GM18498 (cell line): ENCODE data around the gene MRPL38.
"Not testable (repeated sequence)": the region's sequence is repeated elsewhere in the genome, so short reads cannot be mapped to it uniquely, and the experiment has no call there.

Experiments used
- ATAC-seq: cut with Tn5 transposase; IDR thresholded peaks from one replicate; pipeline ENCODE4 v1.9.1; 2021; ENCODE audit warnings: mild to moderate bottlenecking, moderate library complexity; ENCODE audit not compliant: unreplicated experiment

The MRPL38 gene

DNA sequence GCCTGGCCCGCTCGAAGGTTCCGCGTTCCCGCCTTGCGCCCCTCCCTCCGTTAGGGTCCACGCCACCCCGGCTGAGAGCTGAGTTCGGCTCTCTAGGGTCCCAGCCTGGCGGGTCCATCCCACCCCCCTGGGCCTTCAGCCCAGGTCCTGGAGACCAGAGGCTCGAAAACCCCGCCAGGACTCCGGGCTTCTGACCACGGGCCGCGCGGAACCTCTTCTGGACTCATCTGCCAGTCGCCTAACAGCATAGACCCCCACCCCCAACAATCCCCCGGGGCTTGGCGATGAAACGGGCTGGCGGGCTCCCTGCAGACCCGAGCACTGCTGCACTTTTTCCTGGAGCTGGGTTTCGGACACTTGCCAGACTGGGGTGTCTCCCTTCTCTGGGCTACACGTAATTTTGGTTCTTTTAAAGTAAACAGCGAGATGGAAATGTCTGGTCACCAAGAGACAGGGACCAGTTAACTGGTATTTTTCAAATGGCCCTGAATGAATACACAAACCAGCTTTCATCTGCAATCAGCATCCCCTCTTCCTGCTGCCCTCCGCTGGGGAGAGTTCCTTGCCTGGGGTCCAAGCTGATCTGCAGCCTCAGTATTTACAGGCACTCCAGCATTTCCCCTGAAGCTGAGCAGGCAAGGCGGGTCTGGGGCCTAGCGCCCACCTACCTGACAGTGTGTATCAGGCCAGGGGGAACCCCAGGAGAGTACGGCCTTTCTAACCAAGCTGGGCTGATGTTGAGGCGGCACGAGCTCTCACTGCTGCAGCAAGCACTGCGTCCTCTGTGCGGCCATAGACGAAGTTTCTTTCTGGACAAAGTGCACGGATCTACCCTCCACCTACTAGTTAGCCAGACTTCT lies 7.3 kb downstream of the MRPL38 start:
- no peak for ATAC-seq

DNA sequence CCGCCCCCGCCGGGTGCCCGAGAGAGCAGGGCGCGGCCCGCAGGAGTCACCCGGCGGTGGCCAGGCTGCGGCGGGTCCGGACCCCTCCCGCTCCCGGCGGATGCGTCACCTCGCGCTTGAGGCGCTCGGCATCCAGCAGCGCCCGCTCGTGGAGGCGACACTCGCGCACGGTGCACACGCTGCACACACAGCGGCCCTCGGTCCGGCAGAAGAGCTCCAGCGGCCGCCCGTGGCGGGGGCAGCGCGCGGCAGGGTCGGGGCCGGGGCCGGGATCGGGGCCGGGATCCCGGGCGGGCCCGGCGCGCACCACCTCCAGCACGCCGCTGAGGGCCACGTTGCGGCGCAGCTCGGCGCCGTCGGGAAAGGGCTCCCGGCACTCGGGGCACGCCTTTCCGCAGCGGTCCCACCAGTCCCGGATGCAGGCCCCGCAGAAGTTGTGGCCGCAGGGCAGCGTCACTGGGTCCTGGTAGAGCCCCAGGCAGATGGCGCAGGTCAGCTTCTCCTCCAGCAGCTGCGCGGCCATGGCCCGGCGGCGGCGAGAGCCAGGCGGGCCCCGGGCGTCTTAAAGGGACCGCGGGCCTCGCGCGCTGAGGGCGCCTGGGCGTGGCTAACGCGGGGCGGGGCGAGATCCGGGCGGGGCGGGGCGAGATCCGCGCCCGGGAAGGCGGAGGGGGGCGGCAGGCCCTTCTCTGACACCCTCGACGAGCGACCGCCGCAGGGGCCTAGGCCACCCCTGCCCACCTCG lies 8.1 kb downstream of the MRPL38 start, which contains the start of gene TRIM65:
Gene TRIM65, minus strand, starts transcription at position 537 of the 745 bp plus-strand sequence. Its CDS starts 14 bp downstream, at position 523.
- ATAC-seq: peak; percentile 73

DNA sequence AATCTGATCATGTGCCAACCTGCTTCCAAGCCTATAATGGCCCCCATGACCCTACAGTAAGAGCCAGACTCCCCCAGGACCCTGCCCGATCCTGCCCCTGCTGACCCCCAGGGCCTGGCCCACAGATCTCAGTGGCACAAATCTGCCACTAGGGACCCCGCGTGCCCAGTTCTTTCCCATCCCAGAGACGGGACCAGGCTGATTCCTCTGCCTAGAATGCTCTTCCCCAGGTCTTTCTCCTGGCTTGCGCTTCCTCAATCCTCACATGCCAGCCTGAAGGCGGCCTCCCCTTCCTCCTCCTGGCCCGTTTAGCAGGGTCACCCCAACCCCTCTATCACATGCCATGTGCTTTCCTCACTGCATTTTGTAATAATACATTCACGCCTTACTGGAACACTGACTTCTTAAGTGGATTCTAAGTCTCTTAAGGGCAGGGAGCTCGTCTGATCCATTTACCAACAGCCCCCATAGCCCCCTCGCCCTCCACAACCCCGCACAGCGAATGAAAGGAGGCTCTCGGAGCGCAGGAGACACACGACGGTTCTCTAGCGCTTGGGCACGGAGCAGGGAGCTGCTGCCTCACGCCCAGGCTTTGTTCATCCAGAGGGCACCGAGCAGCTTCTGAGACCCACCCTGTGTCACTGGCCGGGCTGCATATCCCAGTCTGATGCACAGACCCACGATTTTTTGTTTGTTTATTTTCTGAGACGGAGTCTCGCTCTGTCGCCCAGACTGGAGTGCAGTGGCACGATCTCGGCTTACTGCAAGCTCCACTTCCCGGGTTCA lies 9.1 kb downstream of the MRPL38 start:
- no peak for ATAC-seq

DNA sequence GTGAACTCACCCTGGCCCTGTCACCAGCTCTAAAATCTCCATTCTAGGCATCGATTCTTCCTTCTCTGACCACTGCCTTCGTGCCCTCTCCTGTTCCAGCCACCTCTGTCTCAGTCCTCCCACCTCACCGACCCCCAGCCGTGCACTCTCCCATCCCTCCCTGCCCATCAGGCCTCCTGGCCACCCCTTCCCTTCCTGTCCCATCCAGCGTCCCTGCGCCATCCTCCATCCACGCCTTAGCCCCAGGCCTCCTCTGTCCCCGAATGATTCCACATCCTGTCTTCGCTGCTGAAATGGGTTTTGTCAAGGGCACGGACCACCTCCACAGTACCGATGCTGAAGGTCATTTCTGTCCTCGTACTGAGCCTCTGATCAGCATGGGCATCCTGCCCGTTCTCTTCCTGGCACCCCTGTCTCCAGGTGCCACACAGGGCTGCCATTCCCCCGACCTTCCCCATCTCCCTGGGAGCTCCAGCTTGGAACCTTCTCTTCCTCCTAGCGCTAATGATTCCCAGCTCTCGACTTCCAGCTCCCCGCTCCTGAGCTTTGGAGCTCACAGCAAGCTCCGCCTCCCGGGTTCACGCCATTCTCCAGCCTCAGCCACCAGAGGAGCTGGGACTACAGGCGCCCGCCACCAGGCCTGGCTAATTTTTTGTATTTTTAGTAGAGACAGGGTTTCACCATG lies 10.5 kb downstream of the MRPL38 start:
- no peak for ATAC-seq

DNA sequence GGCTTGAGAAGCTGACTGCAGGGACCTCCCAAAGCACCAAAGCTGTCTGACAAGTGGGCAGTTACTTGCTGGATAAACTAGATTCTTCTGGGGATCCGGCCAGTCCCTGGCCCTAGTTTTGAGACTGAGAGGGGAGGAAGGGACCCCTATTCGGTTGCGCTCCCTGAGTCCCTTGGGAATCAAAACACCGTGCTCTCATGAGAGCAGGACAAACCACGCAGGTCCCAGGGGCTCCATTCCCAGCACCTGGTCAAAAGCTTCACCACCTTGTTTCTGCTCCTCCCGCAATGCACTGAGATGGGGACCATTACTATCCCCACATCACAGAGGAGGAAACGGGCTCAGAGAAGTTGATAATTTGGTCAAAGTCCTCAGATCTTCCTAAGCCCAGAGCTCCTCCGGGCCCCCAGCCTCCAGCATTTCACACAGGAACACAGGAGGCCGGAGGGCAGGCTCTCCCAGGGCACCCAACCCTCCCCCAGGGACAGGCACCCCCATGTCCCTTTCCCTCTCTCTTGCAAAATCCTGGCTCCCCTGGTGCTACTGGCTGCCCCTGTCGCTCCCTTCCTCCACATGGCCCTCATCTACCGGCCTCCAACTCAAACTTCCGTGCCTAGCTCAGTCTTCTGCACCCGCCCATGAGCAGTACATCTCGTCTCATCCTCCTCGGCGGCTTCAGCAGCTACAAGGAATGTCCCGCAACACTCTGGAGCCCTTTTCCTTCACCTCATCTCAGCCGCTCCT lies 11.2 kb downstream of the MRPL38 start:
- no peak for ATAC-seq

DNA sequence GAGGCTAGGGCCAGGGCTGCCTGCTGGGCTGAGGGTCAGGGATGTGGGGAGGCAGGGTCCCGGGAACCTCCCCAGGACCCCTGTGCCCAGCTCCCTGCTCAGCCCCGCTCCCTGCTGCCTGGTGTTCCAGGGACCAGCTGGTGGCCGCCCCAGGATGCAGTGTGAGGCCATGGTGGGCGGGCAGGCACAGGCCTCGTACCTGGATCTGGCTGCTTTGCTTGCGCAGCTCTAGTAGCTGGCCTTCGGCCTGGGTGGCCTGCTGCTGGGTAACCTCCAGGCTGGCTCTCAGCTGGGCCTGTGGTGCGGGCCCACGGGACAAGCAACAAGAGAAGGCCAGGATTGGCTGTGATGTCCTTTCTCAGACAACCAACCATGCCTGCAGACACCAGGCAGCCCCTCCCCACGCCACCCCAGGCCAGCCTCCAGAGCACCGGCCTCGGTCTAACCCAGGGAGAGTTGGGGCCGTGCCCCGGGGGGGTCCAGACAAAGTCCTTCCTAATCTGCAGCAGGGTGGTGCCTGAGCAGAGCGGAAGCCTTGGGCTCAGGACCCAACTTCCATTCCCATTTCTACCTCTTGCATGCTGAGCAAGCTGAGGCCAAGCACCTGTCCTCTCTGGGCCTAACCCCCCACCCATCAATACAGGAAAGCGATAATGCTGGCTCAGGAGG lies 12.0 kb downstream of the MRPL38 start:
- no peak for ATAC-seq

DNA sequence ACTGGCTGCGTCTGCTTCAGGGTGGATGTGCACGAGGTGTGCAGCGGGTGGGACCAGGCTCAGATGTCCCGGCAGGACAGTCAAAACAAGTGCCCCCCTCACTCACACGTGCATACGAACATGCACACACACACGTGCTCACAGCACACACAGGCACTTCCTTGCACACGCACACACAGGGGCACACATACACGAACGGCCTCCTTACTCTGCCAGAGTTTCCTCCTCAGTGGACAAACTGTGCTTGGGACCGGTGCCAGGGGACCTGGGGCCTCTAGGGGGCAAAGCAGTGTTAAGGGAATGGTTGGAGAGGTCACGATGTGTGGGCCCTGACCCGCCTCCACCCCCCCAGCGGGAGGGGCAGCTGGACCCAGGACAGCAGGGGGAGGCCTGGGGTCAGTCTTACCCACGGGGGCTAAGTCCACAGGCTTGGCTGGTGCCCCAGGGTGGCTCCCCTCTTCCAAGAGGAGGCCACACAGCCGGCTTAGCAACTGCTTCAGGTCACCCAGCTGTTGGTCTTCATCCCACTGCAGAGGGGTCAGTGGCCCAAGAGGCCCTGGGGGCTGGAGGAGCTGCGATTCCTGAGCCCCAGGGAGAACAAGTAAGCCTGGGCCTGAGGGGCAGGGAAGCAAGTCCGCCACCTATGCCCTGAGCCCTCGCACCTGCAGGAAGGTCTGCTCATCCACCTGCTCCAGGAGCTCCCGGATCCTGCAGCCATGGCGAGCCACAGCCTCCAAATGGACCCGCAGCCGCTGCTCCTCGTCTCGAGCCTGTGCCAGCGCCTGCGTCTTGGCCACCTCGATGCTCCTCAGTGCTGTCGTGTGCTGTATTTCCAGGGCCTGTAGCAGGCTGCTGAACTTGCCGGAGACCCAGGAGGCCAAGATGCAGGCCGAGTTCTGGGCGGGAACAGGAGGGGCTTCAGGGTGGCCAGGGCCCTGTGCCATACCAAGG lies 12.8 kb downstream of the MRPL38 start:
- no peak for ATAC-seq

DNA sequence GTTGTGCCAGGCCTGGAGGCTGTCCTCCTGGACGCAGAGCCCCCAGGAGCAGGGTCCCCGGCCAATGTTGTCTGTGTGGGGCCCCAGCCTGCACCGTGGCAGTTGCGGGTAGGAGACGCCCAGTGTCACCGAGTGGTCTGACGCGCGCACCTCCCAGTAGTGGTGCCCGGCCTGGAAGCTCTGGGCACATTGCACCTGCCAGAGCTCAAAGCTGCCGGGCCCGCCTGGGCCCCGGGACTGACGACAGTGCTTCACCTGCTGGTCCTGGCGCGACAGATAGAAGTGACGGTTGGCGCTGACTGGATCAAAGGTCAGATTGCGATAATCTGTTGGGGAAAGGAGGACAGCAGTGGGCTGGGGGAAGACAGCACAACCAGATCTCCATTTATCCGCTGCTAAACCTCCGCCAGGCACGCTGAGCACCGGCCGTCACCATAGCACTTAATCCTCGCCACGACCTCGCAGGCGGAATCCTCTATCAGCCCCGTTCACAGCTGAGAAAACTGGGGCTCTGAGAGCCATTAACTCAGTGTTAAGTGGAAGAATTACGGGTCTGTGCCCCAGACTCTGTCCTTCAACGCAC lies 13.6 kb downstream of the MRPL38 start:
- no peak for ATAC-seq

DNA sequence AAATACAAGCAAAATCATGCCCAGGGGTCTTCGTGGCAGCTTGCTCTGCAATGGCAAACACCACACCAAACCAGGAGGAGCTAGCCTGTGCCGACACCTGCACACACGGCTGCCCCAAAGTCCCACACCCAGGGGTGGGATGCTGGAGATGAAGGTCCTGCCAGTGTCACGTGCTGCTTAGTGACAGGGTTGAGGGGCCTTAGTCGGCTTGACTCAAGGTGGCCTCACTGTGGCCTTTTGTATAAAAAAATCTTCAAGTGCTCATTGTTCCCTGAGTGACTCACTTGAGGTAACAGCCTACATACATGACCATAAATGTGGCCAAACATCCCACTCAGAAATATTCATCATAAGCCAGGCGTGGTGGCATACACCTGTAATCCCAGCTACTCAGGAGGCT lies 15.2 kb downstream of the MRPL38 start:
- no peak for ATAC-seq

DNA sequence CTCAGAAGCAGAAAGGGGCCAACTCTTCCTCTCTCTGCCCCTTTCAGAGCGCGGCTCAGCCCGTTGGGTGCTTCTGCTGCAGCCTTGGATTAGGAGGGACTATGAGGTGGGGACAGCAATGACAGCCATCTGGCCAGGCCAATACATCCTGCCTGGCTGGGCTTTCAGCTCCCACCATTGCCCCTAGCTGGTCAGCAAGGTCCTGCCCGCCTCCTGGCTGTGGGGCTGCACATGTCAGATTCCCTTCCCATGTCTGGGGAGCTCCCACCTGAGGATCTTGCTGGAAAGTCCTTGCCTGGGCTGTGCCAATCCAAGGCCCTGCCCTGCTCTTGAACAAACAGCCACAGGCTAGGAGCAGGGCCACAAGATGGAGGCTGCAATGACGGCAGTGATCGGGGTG lies 16.2 kb downstream of the MRPL38 start:
- no peak for ATAC-seq

DNA sequence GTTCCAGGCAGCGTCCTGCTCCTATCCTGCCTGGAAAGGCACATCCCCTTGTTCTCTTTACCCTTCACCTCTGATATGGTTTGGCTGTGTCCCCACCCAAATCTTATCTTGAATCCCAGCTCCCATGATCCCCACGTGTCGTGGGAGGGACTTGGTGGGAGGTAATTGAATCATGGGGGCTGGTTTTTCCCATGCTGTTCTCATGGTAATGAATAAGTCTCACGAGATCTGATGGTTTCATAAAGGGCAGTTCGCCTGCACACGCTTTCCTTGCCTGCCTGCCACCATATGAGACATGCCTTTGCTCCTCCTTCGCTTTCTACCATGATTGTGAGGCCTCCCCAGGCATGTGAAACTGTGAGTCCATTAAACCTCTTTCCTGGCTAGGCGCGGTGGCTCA lies 18.8 kb downstream of the MRPL38 start:
- not testable (repeated sequence) for ATAC-seq

DNA sequence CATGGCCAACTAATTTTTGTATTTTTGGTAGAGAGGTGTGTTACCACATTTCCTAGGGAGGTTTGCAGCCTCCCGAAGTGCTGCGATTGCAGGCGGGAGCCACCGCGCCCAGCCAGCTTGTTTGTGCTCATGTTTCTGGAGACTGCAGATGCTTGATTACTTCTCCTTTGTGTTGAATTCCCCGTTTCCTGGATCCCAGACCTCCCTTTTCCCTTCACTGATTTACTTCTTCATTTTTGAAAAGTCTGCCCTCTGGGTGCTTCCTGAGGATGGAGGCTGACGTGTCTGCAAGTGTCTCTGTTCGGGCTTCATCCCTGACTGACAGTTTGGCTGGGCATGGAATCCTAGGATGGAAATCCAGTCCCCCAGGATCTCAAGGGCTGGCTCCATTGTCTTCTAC lies 19.3 kb downstream of the MRPL38 start:
- ATAC-seq: no peak

DNA sequence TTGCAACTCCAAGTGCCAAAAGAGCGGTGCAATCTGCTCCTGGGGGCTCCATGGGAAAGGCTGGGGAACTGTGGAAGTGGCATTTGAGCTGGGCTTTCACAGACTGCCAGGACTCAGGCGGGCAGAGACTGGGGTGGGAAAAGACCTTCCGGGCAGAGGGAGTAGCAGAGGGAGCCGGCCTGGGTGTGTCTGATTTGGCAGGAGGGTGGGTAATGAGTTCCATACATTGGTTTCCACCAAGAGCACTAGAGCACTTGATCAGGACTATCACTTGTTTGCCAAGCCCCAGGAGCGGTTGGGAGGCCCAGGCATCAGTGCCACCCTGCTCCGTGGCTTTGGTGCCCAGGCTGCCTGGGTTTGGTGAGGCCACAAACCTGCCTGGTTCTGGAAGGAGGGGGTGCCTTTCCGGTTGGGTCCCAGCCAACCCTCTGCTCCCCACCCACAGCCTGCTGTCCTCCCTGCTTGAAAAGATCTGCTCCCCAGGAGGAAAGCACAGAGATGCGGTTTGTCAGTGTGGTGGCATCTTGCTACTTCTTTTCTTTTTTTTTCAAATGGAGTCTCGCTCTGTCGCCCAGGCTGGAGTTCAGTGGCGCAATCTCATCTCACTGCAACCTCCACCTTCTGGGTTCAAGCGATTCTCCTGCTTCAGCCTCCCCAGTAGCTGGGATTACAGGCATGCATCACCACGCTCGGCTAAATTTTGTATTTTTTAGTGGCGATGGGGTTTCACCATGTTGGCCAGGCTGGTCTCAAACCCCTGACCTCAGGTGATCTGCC lies 22.8 kb downstream of the MRPL38 start:
- no peak for ATAC-seq

DNA sequence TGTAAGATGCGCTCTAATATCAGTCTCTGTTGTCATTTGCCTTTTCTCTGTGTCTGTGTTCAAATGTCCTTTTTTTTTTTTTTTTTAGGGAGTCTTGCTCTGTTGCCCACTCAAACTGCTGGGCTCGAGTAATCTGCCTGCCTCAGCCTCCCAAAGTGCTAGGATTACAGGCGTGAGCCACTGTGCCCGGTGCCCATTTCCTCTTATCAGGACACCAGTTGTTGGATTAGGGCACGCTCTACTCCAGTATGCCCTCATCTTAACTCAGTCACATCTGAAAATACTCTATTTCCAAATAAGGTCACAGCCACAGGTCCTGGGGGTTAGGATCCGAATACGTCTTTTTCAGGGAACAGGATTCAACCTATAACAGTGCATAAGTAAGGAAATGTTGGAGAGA lies 24.4 kb downstream of the MRPL38 start:
- no peak for ATAC-seq

DNA sequence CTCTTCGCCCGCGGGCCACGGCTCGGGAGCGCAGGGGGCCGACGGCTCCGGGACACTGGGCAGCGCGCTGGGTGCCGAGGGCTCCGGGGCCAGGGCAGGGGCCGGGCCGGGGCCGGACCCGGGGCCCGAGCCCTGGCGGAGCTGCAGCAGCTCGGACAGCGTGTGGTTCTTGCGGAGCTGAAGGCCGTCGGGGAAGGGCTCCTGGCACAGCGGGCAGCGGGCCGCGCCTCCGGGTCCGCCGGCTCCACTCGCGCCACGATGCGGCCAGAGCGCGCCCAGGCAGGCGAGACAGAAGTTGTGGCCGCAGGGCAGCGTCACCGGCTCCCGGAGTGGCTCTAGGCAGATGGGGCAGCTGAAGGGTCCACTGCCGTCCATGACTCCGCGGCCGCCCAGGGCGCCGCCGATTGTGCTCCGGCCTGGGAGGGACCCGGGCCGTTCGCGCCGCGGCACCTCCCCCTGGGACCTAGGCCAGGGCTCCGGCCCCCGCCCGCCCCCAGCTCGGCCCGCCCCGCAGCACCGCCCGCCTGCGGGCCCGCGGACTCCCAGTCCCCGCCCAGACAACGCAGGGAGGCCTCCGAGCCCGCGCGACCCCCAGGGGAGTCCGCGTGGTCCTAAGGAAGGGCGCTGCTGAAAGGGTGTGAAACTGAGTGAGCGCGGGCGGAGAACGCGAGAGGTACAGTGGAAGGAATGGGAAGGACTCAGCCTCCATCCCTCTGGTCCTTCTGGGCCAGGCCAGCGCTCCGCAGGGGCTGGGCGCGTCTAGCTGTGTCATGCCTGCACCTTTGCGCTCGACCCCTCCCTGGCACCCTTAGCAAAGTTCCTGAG lies 26.3 kb downstream of the MRPL38 start, which contains the start of gene TRIM47:
Gene TRIM47, minus strand, starts transcription at position 408 of the 825 bp plus-strand sequence. Its CDS starts 33 bp downstream, at position 375.
- peak; percentile 16 for ATAC-seq

DNA sequence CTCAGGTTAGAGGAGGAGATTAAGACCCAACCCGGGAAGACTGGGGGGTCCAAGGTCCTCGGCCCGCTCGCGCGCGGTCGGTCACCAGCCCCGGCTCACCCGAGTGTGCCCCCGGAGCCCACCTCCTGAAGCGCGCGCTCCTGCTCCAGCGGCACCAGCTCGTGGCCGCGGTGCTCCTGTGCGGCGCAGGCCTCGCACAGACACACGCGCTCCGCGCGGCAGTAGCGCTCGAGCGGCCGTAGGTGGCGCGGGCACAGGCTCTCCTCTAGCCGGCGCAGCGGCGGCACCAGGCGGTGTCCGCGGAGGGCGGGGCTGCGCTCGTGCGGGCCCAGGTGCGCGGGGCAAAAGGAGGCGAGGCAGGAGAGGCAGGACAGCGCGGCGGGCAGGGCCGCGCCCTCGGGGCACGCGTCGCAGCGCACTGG lies 26.9 kb downstream of the MRPL38 start:
- peak; percentile 66 for ATAC-seq
